ENCODE results near the gene TRPM3.

TRPM3 gene

GRCh38 chr9:71121275-71122021, at the start of gene TRPM3:
Gene TRPM3, minus strand, starts transcription at chr9:71121621. Its CDS starts 267 bp downstream, at chr9:71121354.
- DNase-seq: no peak

GRCh38 chr9:71168418-71168817, 47.0 kb upstream of the TRPM3 start:
- no peak for DNase-seq

- no peak for DNase-seq
Observed at GRCh38 chr9:71162126-71162525, 40.7 kb upstream of the TRPM3 start.

- DNase-seq: no peak
Observed at GRCh38 chr9:71157731-71158130, 36.3 kb upstream of the TRPM3 start.

GRCh38 chr9:71147368-71147767, 25.9 kb upstream of the TRPM3 start:
- DNase-seq: no peak

GRCh38 chr9:71146511-71146910, 25.1 kb upstream of the TRPM3 start:
- DNase-seq: no peak

- DNase-seq: no peak
Observed at GRCh38 chr9:71145179-71145578, 23.8 kb upstream of the TRPM3 start.

- no peak for DNase-seq
Observed at GRCh38 chr9:71144495-71144894, 23.1 kb upstream of the TRPM3 start.

- no peak for DNase-seq
Observed at GRCh38 chr9:71136696-71137095, 15.3 kb upstream of the TRPM3 start.

GRCh38 chr9:71131145-71131544, 9.7 kb upstream of the TRPM3 start:
- DNase-seq: no peak

GRCh38 chr9:71130521-71130920, 9.1 kb upstream of the TRPM3 start:
- DNase-seq: no peak

- no peak for DNase-seq
Observed at GRCh38 chr9:71128796-71129195, 7.4 kb upstream of the TRPM3 start.

GRCh38 chr9:71127301-71127700, 5.9 kb upstream of the TRPM3 start:
- no peak for DNase-seq

GRCh38 chr9:71122421-71122820, 1.0 kb upstream of the TRPM3 start:
- DNase-seq: no peak

GRCh38 chr9:71122022-71122275, 528 bp upstream of the TRPM3 start:
- no peak for DNase-seq

GRCh38 chr9:71120501-71121247, 747 bp downstream of the TRPM3 start:
- DNase-seq: no peak

GRCh38 chr9:71119746-71120145, 1.7 kb downstream of the TRPM3 start:
- DNase-seq: no peak

- DNase-seq: no peak
Observed at GRCh38 chr9:71118324-71118723, 3.1 kb downstream of the TRPM3 start.

- no peak for DNase-seq
Observed at GRCh38 chr9:71115448-71115975, 5.9 kb downstream of the TRPM3 start.

- no peak for DNase-seq
Observed at GRCh38 chr9:71112866-71113265, 8.6 kb downstream of the TRPM3 start.

- no peak for DNase-seq
Observed at GRCh38 chr9:71108937-71109336, 12.5 kb downstream of the TRPM3 start.

- no peak for DNase-seq
Observed at GRCh38 chr9:71106992-71107391, 14.4 kb downstream of the TRPM3 start.

GRCh38 chr9:71105192-71105591, 16.2 kb downstream of the TRPM3 start:
- DNase-seq: no peak

- no peak for DNase-seq
Observed at GRCh38 chr9:71098801-71099200, 22.6 kb downstream of the TRPM3 start.

GRCh38 chr9:71097671-71098070, 23.8 kb downstream of the TRPM3 start:
- DNase-seq: no peak

Measured in CD4-positive, alpha-beta T cell treated with Interleukin-6 for 4 hours (primary cell).